B cell (primary cell): ENCODE measurements around the gene IGSF9.

Source experiments
- EZH2 ChIP-seq: IDR thresholded peaks from 2 replicates; pipeline ENCODE4 v1.6.1; 2012; ENCODE audit warnings: borderline replicate concordance, low read depth, mild to moderate bottlenecking, moderate library complexity, low read length; ENCODE audit not compliant: insufficient read depth, poor library complexity, severe bottlenecking
- TF ChIP-seq, protein P1 (sequence below): fragments of 200-600 bp; IDR thresholded peaks from one replicate; pipeline ENCODE4 v1.8.0; 2022; ENCODE audit warnings: antibody characterized with exemption, mild to moderate bottlenecking

DNA sequence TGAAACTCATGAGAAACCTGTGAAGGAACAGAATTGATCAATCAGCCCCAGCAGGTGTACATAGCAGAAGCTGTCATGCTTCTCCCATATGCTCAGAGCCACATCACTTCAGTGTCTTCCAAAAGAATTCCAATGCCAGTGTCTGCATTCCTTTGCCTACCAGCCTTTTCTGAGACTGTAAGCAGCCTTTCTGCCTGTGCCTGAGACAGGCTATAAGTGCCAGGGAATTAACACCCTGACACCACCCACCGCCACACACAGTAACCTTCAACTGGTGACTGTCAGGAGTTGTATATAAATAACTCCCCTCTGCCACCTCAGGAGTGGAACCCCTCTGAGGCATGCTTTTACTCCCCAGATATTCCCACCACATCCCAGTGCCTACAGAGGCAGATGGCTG lies 46.7 kb upstream of the IGSF9 start:
- TF ChIP-seq, protein P1, sequence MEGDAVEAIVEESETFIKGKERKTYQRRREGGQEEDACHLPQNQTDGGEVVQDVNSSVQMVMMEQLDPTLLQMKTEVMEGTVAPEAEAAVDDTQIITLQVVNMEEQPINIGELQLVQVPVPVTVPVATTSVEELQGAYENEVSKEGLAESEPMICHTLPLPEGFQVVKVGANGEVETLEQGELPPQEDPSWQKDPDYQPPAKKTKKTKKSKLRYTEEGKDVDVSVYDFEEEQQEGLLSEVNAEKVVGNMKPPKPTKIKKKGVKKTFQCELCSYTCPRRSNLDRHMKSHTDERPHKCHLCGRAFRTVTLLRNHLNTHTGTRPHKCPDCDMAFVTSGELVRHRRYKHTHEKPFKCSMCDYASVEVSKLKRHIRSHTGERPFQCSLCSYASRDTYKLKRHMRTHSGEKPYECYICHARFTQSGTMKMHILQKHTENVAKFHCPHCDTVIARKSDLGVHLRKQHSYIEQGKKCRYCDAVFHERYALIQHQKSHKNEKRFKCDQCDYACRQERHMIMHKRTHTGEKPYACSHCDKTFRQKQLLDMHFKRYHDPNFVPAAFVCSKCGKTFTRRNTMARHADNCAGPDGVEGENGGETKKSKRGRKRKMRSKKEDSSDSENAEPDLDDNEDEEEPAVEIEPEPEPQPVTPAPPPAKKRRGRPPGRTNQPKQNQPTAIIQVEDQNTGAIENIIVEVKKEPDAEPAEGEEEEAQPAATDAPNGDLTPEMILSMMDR = no peak
- TF ChIP-seq EZH2 = no peak
